Tibial artery (tissue), 4 donors: ENCODE data around the gene TBC1D20.

ENCODE experiments used
- DNase-seq, 2 donors: peaks; one replicate each; pipeline ENCODE4 v3.0.0-alpha.2; 2019
- H3K27ac ChIP-seq, 2 donors: fragments of 200-600 bp; sonication (generic) in 1 of 2; 1 replicate in 1 of 2; 2 replicates in 1 of 2; pipeline ENCODE4 v1.5.1; 2018 to 2019; ENCODE audit warnings: mild to moderate bottlenecking in 1 of 2
- H3K27me3 ChIP-seq, 2 donors: fragments of 200-600 bp; sonication (generic) in 1 of 2; one replicate each; pipeline versions ENCODE4 v1.5.1 to v1.6.0; 2016 to 2019
- H3K36me3 ChIP-seq, 3 donors: fragments of 200-600 bp; sonication (generic) in 2 of 3; one replicate each; pipeline ENCODE4 v1.5.1; 2016 to 2019; ENCODE audit warnings: mild to moderate bottlenecking in 2 of 3
- H3K4me1 ChIP-seq, 4 donors: fragments of 200-600 bp; sonication (generic) in 2 of 4; 1 replicate in 3 of 4; 2 replicates in 1 of 4; pipeline ENCODE4 v1.5.1; 2016 to 2019
- H3K4me3 ChIP-seq, 2 donors: fragments of 200-600 bp; sonication (generic) in 1 of 2; 1 replicate in 1 of 2; 2 replicates in 1 of 2; pipeline ENCODE4 v1.5.1; 2018 to 2019; ENCODE audit warnings: mild to moderate bottlenecking in 2 of 2
- H3K9me3 ChIP-seq, 3 donors: fragments of 200-600 bp; sonication (generic) in 1 of 3; one replicate each; pipeline ENCODE4 v1.5.1; 2016 to 2019
- intact Hi-C: fragments of 100-400 bp; cut with DNase I; formaldehyde crosslinking; loops from one replicate; pipeline ENCODE4 v1.15.0; 2023; ENCODE audit warnings: low total_unique reads
- TF ChIP-seq, protein P1 (sequence below), 2 experiments: fragments of 200-600 bp in 1 of 2; fragments of 450-650 bp in 1 of 2; IDR thresholded peaks; one replicate each; pipeline ENCODE4 v1.5.1; 2017 to 2019; ENCODE audit warnings: antibody characterized with exemption in 2 of 2, mild to moderate bottlenecking in 1 of 2, moderate library complexity in 1 of 2

TBC1D20 gene

DNA sequence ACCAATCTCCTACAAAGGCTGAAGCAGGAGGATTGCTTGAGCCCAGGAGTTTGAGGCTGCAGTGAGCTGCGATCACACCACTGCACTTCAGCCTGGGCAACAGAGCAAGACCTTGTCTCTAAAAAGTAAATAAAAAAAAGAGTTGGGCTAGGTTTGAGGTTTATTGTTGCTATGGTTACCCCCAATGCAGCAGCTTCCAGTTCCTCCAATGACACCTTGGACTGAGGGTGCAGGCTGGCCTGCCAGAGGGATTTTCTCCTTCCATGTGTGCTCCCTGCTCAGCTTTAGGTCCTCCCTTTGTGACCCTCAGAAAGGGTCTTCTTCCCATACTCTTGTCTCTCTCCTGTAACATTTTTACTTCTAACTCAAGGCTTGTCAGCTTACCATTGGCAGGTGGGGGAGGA, 10.6 kb upstream of the TBC1D20 start:
- H3K27me3 ChIP-seq, result peaks cover 0 to 23% of the 10 kb centered on the region in 2 donors
- no peak overlapping the region for H3K27ac ChIP-seq
- TF ChIP-seq, protein P1, sequence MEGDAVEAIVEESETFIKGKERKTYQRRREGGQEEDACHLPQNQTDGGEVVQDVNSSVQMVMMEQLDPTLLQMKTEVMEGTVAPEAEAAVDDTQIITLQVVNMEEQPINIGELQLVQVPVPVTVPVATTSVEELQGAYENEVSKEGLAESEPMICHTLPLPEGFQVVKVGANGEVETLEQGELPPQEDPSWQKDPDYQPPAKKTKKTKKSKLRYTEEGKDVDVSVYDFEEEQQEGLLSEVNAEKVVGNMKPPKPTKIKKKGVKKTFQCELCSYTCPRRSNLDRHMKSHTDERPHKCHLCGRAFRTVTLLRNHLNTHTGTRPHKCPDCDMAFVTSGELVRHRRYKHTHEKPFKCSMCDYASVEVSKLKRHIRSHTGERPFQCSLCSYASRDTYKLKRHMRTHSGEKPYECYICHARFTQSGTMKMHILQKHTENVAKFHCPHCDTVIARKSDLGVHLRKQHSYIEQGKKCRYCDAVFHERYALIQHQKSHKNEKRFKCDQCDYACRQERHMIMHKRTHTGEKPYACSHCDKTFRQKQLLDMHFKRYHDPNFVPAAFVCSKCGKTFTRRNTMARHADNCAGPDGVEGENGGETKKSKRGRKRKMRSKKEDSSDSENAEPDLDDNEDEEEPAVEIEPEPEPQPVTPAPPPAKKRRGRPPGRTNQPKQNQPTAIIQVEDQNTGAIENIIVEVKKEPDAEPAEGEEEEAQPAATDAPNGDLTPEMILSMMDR (IDR thresholded peaks at IDR 0.05), result no peak
- intact Hi-C loops, result no loop called here
- H3K9me3 ChIP-seq, result no peaks in the 10 kb centered on the region
- peaks cover 0 to 6% (median 1%) of the 10 kb centered on the region in 3 donors for H3K36me3 ChIP-seq
- H3K4me1 ChIP-seq, result no peaks in the 10 kb centered on the region
- no peak for DNase-seq
- H3K4me3 ChIP-seq, result no peak overlapping the region

DNA sequence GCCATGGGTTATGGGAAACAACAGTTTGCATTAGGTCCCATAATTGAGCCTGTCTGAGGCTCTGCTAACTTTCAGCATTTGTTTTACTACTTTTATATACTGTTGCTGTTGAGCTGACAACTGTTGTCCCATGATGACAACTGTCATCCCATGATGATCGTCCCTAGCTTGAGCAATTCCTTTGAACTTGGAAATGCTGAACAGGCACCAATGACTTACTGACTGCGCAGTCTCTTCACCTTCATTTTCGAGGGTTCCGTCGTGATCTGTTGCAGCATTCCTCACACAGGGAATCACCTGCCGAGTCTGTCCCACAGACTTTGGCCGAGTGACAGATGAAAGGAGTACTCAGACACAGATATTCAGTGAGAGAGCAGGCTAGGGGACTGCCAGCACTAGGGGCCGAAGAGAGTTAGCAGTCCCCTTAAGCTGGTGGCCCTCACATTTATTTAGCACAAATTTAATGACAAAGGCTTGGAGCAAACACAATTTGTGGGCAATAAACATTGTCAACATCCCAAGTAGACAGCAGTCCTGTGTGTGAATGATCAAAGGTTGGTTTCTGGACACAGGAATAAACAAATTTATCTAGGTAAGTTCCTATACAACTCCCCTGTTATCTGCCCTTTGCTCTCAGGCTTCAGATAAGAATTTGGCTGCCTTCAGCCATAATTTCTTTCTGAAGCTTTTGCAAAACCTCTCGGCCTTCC, 10.0 kb upstream of the TBC1D20 start:
- Histone ChIP-seq H3K27ac (no peak overlapping the region), H3K9me3 (no peaks in the 10 kb centered on the region), H3K27me3 (peaks cover 0 to 29% of the 10 kb centered on the region in 2 donors), H3K36me3 (peaks cover 0 to 3% (median 0%) of the 10 kb centered on the region in 3 donors), H3K4me3 (no peak overlapping the region), H3K4me1 (no peaks in the 10 kb centered on the region)
- no peak for DNase-seq
- intact Hi-C loops, result no loop called here
- TF ChIP-seq, protein P1 (IDR thresholded peaks at IDR 0.05), result no peak

DNA sequence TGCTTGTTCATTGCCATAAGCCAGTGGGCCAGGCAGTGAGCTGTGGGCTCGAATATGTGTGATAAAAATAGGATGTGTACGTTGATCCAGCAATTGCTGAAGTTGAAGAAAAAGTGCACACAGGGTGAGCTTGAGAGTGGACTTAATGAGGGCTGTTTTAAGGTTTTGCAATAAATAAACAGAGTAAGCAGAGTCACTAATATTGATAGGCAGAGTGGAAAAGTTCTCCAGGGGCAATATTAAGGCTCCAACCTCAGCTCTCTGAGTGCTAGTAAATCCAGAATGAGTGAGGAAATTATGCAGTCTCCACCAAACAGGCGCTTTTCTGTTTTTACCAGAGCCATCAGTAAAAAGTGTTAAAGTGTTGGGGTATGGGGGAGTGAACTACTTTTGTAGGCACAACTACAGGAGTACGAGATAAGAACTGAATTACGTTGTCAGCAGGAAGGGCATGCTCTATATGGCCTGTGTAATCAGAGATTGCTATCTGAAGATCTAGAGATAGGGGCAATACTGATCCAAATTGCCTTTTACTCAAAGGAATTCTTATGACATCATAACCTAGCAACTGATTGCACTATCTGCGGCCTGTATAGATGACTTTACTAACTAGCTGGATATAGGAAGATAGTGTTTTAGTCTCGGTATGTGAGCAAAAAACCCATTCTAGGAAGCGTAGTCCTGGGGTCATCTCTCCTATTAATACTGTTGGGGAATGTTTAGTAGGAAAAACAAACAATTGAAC, 7.6 kb upstream of the TBC1D20 start:
- intact Hi-C loops, result no loop called here
- Histone ChIP-seq H3K4me3 (no peak overlapping the region), H3K27me3 (peaks cover 0 to 29% of the 10 kb centered on the region in 2 donors), H3K27ac (no peak overlapping the region), H3K4me1 (no peaks in the 10 kb centered on the region), H3K9me3 (no peaks in the 10 kb centered on the region), H3K36me3 (no peaks in the 10 kb centered on the region)
- no peak for DNase-seq
- TF ChIP-seq, protein P1 (IDR thresholded peaks at IDR 0.05), result no peak

DNA sequence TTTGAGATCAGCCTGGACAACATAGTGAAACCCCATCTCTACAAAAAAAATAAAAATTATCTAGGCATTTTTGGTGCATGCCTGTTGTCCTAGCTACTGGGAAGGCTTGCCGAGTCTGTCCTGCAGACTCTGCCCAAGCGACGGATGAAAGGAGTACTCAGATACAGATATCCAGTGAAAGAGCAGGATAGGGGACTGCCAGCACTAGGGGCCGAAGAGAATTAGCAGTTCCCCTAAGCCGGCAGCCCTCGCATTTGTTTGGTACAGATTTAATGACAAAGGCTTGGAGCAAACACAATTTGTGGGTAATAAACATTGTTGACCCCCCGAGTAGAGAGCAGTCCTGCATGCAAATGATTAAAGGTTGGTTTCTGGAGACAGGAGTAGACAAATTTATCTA, 5.4 kb upstream of the TBC1D20 start:
- H3K27ac ChIP-seq, result no peak overlapping the region
- H3K4me1 ChIP-seq, result peaks cover 0 to 4% (median 0%) of the 10 kb centered on the region in 4 donors
- peaks cover 0 to 29% of the 10 kb centered on the region in 2 donors for H3K27me3 ChIP-seq
- no peak for DNase-seq
- H3K36me3 ChIP-seq, result no peaks in the 10 kb centered on the region
- TF ChIP-seq, protein P1 (IDR thresholded peaks at IDR 0.05), result no peak
- no peaks in the 10 kb centered on the region for H3K9me3 ChIP-seq
- no peak overlapping the region for H3K4me3 ChIP-seq
- intact Hi-C loops, result no loop called here

DNA sequence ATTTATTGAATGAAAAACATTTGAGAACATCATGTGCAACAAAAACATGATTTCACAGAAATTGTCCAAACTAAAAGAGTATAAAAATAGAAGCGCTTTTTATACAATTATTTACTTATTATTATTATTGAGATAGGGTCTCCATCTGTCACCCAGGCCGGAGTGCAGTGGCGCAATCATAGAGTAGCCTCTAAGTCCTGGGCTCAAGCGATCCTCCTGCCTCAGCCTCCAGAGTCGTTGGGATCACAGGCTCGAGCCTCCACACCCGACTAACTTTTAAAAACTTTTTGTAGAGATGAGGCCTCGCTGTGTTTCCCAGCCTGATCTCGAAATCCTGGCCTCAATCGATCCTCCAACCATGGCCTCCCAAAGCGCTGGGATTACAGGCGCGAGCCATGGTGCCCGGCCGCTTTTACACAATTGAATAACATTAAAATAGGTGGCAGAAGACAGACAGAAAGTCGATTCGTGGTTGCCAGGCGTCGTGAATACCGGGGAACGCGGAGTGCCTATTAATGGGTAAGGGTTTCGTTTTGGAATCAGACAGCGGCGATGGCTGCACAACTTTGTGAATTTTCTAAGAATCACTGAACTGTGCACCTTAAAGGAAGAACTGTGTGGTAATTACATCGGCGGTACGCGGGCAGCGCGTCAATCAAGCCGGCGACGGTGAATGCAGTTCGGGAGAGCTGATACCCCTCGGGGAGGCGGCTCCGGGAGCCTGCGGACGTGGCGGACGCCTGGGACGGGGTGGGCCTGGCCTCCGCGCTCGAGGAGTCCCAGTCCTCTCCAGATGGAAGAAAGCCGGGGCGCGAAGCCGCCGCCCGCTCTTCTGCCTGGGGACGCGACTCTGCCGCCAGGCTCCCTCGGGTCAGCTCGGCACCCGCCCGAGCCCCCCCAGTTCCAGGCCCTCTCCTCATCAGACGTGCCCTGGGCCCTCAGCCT, 807 bp downstream of the TBC1D20 start:
- Histone ChIP-seq H3K9me3 (no peaks in the 10 kb centered on the region), H3K27me3 (no peaks in the 10 kb centered on the region), H3K27ac (peak overlapping the region; percentile 91 to 92), H3K36me3 (no peaks in the 10 kb centered on the region), H3K4me3 (peak overlapping the region; percentile 83 to 84), H3K4me1 (peaks cover 0 to 39% (median 17%) of the 10 kb centered on the region in 4 donors)
- intact Hi-C loops, result loop anchor here (5.0 kb wide), 1 partner anchor 54 kb away; the partner anchor contains the start of gene RBCK1
- TF ChIP-seq, protein P1 (IDR thresholded peaks at IDR 0.05), result no peak
- DNase-seq, result peak in 1 of 2 donors; percentile 31
